H1 (cell line): ENCODE measurements around the gene RIMBP2. TPM values are rescaled to one million over a fixed set of nuclear protein-coding genes. Genes with fewer than 3 reads are reported as not detected.

ENCODE experiments used
- CTCF ChIA-PET: fragments of 300-600 bp; sonication (Branson Sonifier 250); formaldehyde crosslinking; loops from one replicate; lab custom pipeline; 2021; ENCODE audit not compliant: partially characterized antibody; lab: Charles Lee
- POLR2A ChIA-PET: fragments of 300-600 bp; sonication (Branson Sonifier 250); formaldehyde crosslinking; loops from one replicate; lab custom pipeline; 2021; ENCODE audit warnings: inconsistent platforms; ENCODE audit not compliant: partially characterized antibody; lab: Charles Lee
- DNase-seq, 2 experiments: peaks; one replicate each; pipeline versions ENCODE4 v3.0.0 to v3.0.0-alpha.2; 2010 to 2022; ENCODE audit warnings: low spot score in 2 of 2, low read depth in 1 of 2, mixed read lengths in 1 of 2
- FAIRE-seq: peaks from 2 replicates; lab custom pipeline; 2011; peaks lifted over from hg19 to GRCh38; lab: Jason Lieb, UNC
- H2AFZ ChIP-seq: 2 replicates; pipeline ENCODE4 v1.8.1; 2012; ENCODE audit warnings: low read length, inconsistent platforms
- H2AK5ac ChIP-seq: 2 replicates; pipeline ENCODE4 v1.6.1; 2013; ENCODE audit warnings: low read depth, low read length
- H2BK120ac ChIP-seq: replicated peaks from 2 replicates; pipeline ENCODE3; 2013; ENCODE audit warnings: low read depth, low read length, inconsistent platforms
- H2BK12ac ChIP-seq: 2 replicates; pipeline ENCODE4 v1.6.1; 2013; ENCODE audit warnings: low read depth, low read length
- H2BK15ac ChIP-seq: 2 replicates; pipeline ENCODE4 v1.6.1; 2013; ENCODE audit warnings: low read length
- H2BK20ac ChIP-seq: 2 replicates; pipeline ENCODE4 v1.6.1; 2013; ENCODE audit warnings: low read length
- H2BK5ac ChIP-seq: 2 replicates; pipeline ENCODE4 v1.6.1; 2013; ENCODE audit warnings: low read depth, low read length
- H3K14ac ChIP-seq: 2 replicates; pipeline ENCODE4 v1.6.1; 2013; ENCODE audit warnings: inconsistent platforms; ENCODE audit not compliant: insufficient read length
- H3K18ac ChIP-seq: 2 replicates; pipeline ENCODE4 v1.6.1; 2013; ENCODE audit warnings: low read length; ENCODE audit errors: extremely low read depth
- H3K23ac ChIP-seq: 2 replicates; pipeline ENCODE4 v1.6.1; 2013; ENCODE audit warnings: inconsistent platforms; ENCODE audit not compliant: insufficient read length
- H3K23me2 ChIP-seq: 2 replicates; pipeline ENCODE4 v1.6.1; 2013; ENCODE audit warnings: low read depth, low read length
- H3K27ac ChIP-seq: 2 replicates; pipeline ENCODE4 v1.6.1; 2011; ENCODE audit warnings: low read depth, low read length, inconsistent platforms
- H3K27me3 ChIP-seq, 4 experiments: replicated peaks in 1 of 4; 1 replicate in 1 of 4; 2 replicates in 3 of 4; pipeline versions ENCODE4 v1.6.1 to v1.8.1; 2011 to 2013; ENCODE audit warnings: low read length in 3 of 4, mild to moderate bottlenecking in 3 of 4, inconsistent platforms in 2 of 4, mixed read lengths in 2 of 4, moderate library complexity in 1 of 4; ENCODE audit not compliant: control insufficient read depth in 3 of 4, insufficient read depth in 3 of 4; ENCODE audit errors: extremely low read depth in 1 of 4
- H3K36me3 ChIP-seq, 4 experiments: 2 replicates each; pipeline versions ENCODE4 v1.6.1 to v1.8.1; 2011 to 2013; ENCODE audit warnings: mild to moderate bottlenecking in 4 of 4, low read length in 3 of 4, moderate library complexity in 2 of 4, control low read depth in 1 of 4, inconsistent platforms in 1 of 4; ENCODE audit not compliant: insufficient read depth in 4 of 4, control insufficient read depth in 2 of 4
- H3K4ac ChIP-seq: replicated peaks from 2 replicates; pipeline ENCODE3; 2013; ENCODE audit warnings: low read length, low read depth, mixed read lengths, inconsistent platforms; ENCODE audit not compliant: insufficient read length
- H3K4me1 ChIP-seq, 4 experiments: replicated peaks in 1 of 4; 1 replicate in 1 of 4; 2 replicates in 3 of 4; pipeline versions ENCODE4 v1.6.1 to v1.8.1; 2011 to 2013; ENCODE audit warnings: low read length in 3 of 4, inconsistent platforms in 2 of 4, mixed read lengths in 1 of 4; ENCODE audit not compliant: insufficient read depth in 4 of 4, control insufficient read depth in 3 of 4
- H3K4me2 ChIP-seq, 2 experiments: 2 replicates each; pipeline versions ENCODE4 v1.6.1 to v1.8.1; 2011 to 2013; ENCODE audit warnings: low read depth in 2 of 2, low read length in 2 of 2, control low read depth in 1 of 2, inconsistent platforms in 1 of 2, mild to moderate bottlenecking in 1 of 2; ENCODE audit not compliant: insufficient read depth in 1 of 2
- H3K4me3 ChIP-seq, 4 experiments: fragments of 200-600, 300-600 bp in 1 of 4; sonication (generic), shearing (Covaris generic), sonication (Bioruptor Twin) in 1 of 4; 2 replicates each; pipeline versions ENCODE4 v1.5.1 to v1.8.1; 2011 to 2016; ENCODE audit warnings: low read length in 4 of 4, low read depth in 3 of 4, control low read depth in 2 of 4, inconsistent platforms in 2 of 4, mild to moderate bottlenecking in 2 of 4, mixed read lengths in 1 of 4, moderate library complexity in 1 of 4; ENCODE audit not compliant: insufficient read depth in 2 of 4; ENCODE audit errors: extremely low read depth in 1 of 4
- H3K56ac ChIP-seq: replicated peaks from 2 replicates; pipeline ENCODE3; 2013; ENCODE audit warnings: low read depth, mild to moderate bottlenecking, mixed read lengths, low read length, inconsistent platforms; ENCODE audit not compliant: insufficient read length
- H3K79me1 ChIP-seq: 2 replicates; pipeline ENCODE4 v1.6.1; 2013; ENCODE audit warnings: low read depth, low read length, control low read depth
- H3K79me2 ChIP-seq, 2 experiments: 2 replicates each; pipeline versions ENCODE4 v1.6.1 to v1.8.1; 2012 to 2013; ENCODE audit warnings: low read length in 2 of 2, mild to moderate bottlenecking in 2 of 2, inconsistent platforms in 1 of 2; ENCODE audit not compliant: insufficient read depth in 2 of 2, control insufficient read depth in 1 of 2
- H3K9ac ChIP-seq, 4 experiments: replicated peaks in 1 of 4; 1 replicate in 1 of 4; 2 replicates in 3 of 4; pipeline versions ENCODE4 v1.6.1 to v1.8.1; 2011 to 2013; ENCODE audit warnings: low read depth in 3 of 4, low read length in 3 of 4, control low read depth in 2 of 4, mild to moderate bottlenecking in 2 of 4, moderate library complexity in 2 of 4, inconsistent platforms in 1 of 4; ENCODE audit errors: extremely low read depth in 1 of 4
- H3K9me3 ChIP-seq, 2 experiments: 2 replicates each; pipeline versions ENCODE4 v1.6.1 to v1.8.1; 2012 to 2013; ENCODE audit warnings: mild to moderate bottlenecking in 2 of 2, moderate library complexity in 2 of 2, control low read depth in 1 of 2, inconsistent platforms in 1 of 2, low read depth in 1 of 2, low read length in 1 of 2, mixed read lengths in 1 of 2; ENCODE audit not compliant: insufficient read depth in 2 of 2
- H4K20me1 ChIP-seq, 2 experiments: replicated peaks in 1 of 2; 2 replicates each; pipeline versions ENCODE3 to v1.8.1; 2011 to 2013; ENCODE audit warnings: inconsistent platforms in 2 of 2, low read length in 2 of 2, mild to moderate bottlenecking in 1 of 2; ENCODE audit not compliant: insufficient read depth in 2 of 2, control insufficient read depth in 1 of 2
- H4K5ac ChIP-seq: 2 replicates; pipeline ENCODE4 v1.6.1; 2013; ENCODE audit warnings: low read length, low read depth, mixed read lengths, inconsistent platforms; ENCODE audit not compliant: insufficient read length
- H4K8ac ChIP-seq: 2 replicates; pipeline ENCODE4 v1.8.0; 2013; ENCODE audit warnings: mild to moderate bottlenecking, moderate library complexity, low read length, inconsistent platforms; ENCODE audit not compliant: insufficient read depth; ENCODE audit errors: extremely low read depth
- H4K91ac ChIP-seq: replicated peaks from 2 replicates; pipeline ENCODE3; 2013; ENCODE audit warnings: low read length, mixed read lengths, inconsistent platforms; ENCODE audit not compliant: insufficient read length
- BACH1 ChIP-seq: IDR thresholded peaks from 2 replicates; pipeline ENCODE4 v1.6.1; 2012; ENCODE audit warnings: low read length, improper control_type of control experiment
- CBX8 ChIP-seq: fragments of 300-800, 300-1000 bp; sonication (generic); IDR thresholded peaks from 2 replicates; pipeline ENCODE4 v1.7.1; 2016; ENCODE audit warnings: low read depth, low read length, borderline replicate concordance
- CTBP2 ChIP-seq: IDR thresholded peaks from 2 replicates; pipeline ENCODE4 v1.7.0; 2011; ENCODE audit warnings: borderline replicate concordance, mild to moderate bottlenecking, moderate library complexity, mixed read lengths, low read length; ENCODE audit not compliant: insufficient read depth, insufficient read length
- EZH2 ChIP-seq: fragments of 200-600 bp; sonication (generic); IDR thresholded peaks from 2 replicates; pipeline ENCODE4 v1.7.1; 2012; ENCODE audit warnings: low read depth, mild to moderate bottlenecking, moderate library complexity, low read length, inconsistent platforms; ENCODE audit not compliant: severe bottlenecking
- JUND ChIP-seq: IDR thresholded peaks from 2 replicates; pipeline ENCODE4 v1.6.1; 2011; ENCODE audit warnings: mild to moderate bottlenecking, improper control_type of control experiment, low read length
- KDM4A ChIP-seq: IDR thresholded peaks from one replicate; pipeline ENCODE4 v1.7.1; 2012; ENCODE audit warnings: low read depth, mild to moderate bottlenecking, moderate library complexity, low read length, inconsistent platforms; ENCODE audit not compliant: severe bottlenecking
- MAFK ChIP-seq: IDR thresholded peaks from 2 replicates; pipeline ENCODE4 v1.6.1; 2012; ENCODE audit warnings: low read depth, mild to moderate bottlenecking, improper control_type of control experiment, low read length
- POLR2A ChIP-seq, 2 experiments: IDR thresholded peaks; 1 replicate in 1 of 2; 2 replicates in 1 of 2; pipeline ENCODE4 v1.6.1; 2011; ENCODE audit warnings: low read depth in 2 of 2, low read length in 2 of 2, mild to moderate bottlenecking in 2 of 2; ENCODE audit errors: control extremely low read depth in 1 of 2
- POLR2AphosphoS5 ChIP-seq: IDR thresholded peaks from 2 replicates; pipeline ENCODE4 v1.6.1; 2011; ENCODE audit warnings: low read depth, low read length
- POU5F1 ChIP-seq: IDR thresholded peaks from 2 replicates; pipeline ENCODE4 v1.6.1; 2011; ENCODE audit warnings: low read depth, mild to moderate bottlenecking, low read length, moderate library complexity
- RFX5 ChIP-seq: IDR thresholded peaks from 2 replicates; pipeline ENCODE4 v1.6.1; 2011; ENCODE audit warnings: low read depth, low read length, improper control_type of control experiment, borderline replicate concordance
- SIRT6 ChIP-seq: IDR thresholded peaks from one replicate; pipeline ENCODE4 v1.7.1; 2012; ENCODE audit warnings: low read length, inconsistent platforms
- TBP ChIP-seq: IDR thresholded peaks from 2 replicates; pipeline ENCODE4 v1.6.1; 2011; ENCODE audit warnings: low read depth, low read length, improper control_type of control experiment
- USF2 ChIP-seq: IDR thresholded peaks from 2 replicates; pipeline ENCODE4 v1.6.1; 2011; ENCODE audit warnings: low read length, improper control_type of control experiment
- WGBS, 2 experiments: shearing (Covaris generic) in 1 of 2; methylation state at CpG; one replicate each; pipeline versions ENCODE4 v1.1.6 to v1.1.7; 2013 to 2015; ENCODE audit warnings: low lambda C conversion rate in 2 of 2, mixed read lengths in 2 of 2, inconsistent platforms in 1 of 2, low coverage in 1 of 2, missing lambda C conversion rate in 1 of 2; ENCODE audit not compliant: insufficient replicate concordance in 2 of 2, insufficient coverage in 1 of 2, insufficient read length in 1 of 2; ENCODE audit errors: extremely low coverage in 1 of 2, missing lambda C conversion rate in 1 of 2; 5-methylcytosine and 5-hydroxymethylcytosine counted together
- polyA plus RNA-seq, 7 experiments: library from polyadenylated mRNA; depleted of rRNA in 3 of 7; stranded (reverse) in 5 of 7; unstranded in 2 of 7; fragments of >200 nt in 5 of 7; fragments of 200-250 nt in 2 of 7; gene quantifications; 1 replicate in 5 of 7; 2 replicates in 1 of 7; 4 replicates in 1 of 7; pipeline versions ENCODE4 v1.2.1 to v1.2.3, GENCODE V29; 2011 to 2013; ENCODE audit warnings: missing spikeins in 2 of 7, mixed read lengths in 2 of 7
- total RNA-seq: library from RNA; stranded (reverse); fragmentation: NEBNext Ultra II Directional; extraction: Animal tissue kit (Norgen Biotek cat#: 25700); gene quantifications from 2 replicates; pipeline ENCODE4 v1.2.1, GENCODE V29; 2021

RIMBP2 gene
- total and polyA plus RNA-seq, 2 of the 8 experiments (the other 6 are each of a cell fraction or from before 2014, with no cell fraction given), result 0.18 to 0.65 TPM

- H3K18ac ChIP-seq, result no peak overlapping the region
- no peak overlapping the region for H4K5ac ChIP-seq
- no peaks in the 10 kb centered on the region for H3K9me3 ChIP-seq
- H4K8ac ChIP-seq, result no peak overlapping the region
- no peak for FAIRE-seq
- H3K79me1 ChIP-seq, result no peaks in the 10 kb centered on the region
- no peak overlapping the region for H2BK12ac ChIP-seq
- H3K23ac ChIP-seq, result no peak overlapping the region
- no peak overlapping the region for H3K4me3 ChIP-seq
- no peak for DNase-seq
- no peaks in the 10 kb centered on the region for H3K79me2 ChIP-seq
- H3K27me3 ChIP-seq, result no peaks in the 10 kb centered on the region
- H3K36me3 ChIP-seq, result no peaks in the 10 kb centered on the region
- H3K4me1 ChIP-seq, result no peaks in the 10 kb centered on the region
- no peak overlapping the region for H2BK20ac ChIP-seq
- no peak overlapping the region for H4K91ac ChIP-seq
- CTCF ChIA-PET, result interaction anchor here (0.9 to 1.4 kb wide), 2 partner anchors 88 to 356 kb away, joined by 3 to 4 read pairs; no protein-coding TSS in a partner anchor
- no peak overlapping the region for H2BK120ac ChIP-seq
- no peak overlapping the region for H3K14ac ChIP-seq
- H3K4me2 ChIP-seq, result no peak overlapping the region
- H2AFZ ChIP-seq, result no peak overlapping the region
- TF ChIP-seq SIRT6, result no peak
- TF ChIP-seq POLR2A (IDR thresholded peaks at IDR 0.05; ENCODE audit: control extremely low read depth in 1 of 2, low read depth in 2 of 2, low read length in 2 of 2), result no peak
- TF ChIP-seq CBX8, result no peak
- no peak for TF ChIP-seq RFX5
- TF ChIP-seq MAFK, result no peak
- TF ChIP-seq KDM4A, result no peak
- no peak for TF ChIP-seq POU5F1
- no peak for TF ChIP-seq POLR2AphosphoS5
- no peak for TF ChIP-seq JUND
- no peak for TF ChIP-seq CTBP2
- TF ChIP-seq EZH2, result no peak
- TF ChIP-seq TBP, result no peak
- TF ChIP-seq USF2, result no peak
- TF ChIP-seq BACH1, result no peak
- POLR2A ChIA-PET, result no interaction called here
- no peaks in the 10 kb centered on the region for H4K20me1 ChIP-seq
- WGBS, 2 experiments, result 77% methylated on average over 2 of the region's 2 CpGs; no CpG with 5 or more reads in 1 of the 2 experiments
- H2BK15ac ChIP-seq, result no peak overlapping the region
- H3K4ac ChIP-seq, result no peak overlapping the region
- no peaks in the 10 kb centered on the region for H3K23me2 ChIP-seq
- no peak overlapping the region for H2AK5ac ChIP-seq
- no peak overlapping the region for H2BK5ac ChIP-seq
- no peak overlapping the region for H3K27ac ChIP-seq
- H3K9ac ChIP-seq, result no peak overlapping the region
- H3K56ac ChIP-seq, result no peak overlapping the region
Observed at GRCh38 chr12:130396667-130397066, 319.4 kb downstream of the RIMBP2 start.
